Activated CD8-positive, alpha-beta T cell treated with anti-CD3 and anti-CD28 coated beads for 36 hours (primary cell): Measurements from ENCODE around the gene JAKMIP2. TPM values are rescaled to one million over a fixed set of nuclear protein-coding genes. Genes with fewer than 3 reads are reported as not detected.

Source experiments
- ATAC-seq: fragments of 200-7000 bp; cut with Tn5 transposase; one replicate; pipeline ENCODE4 v1.10.0; 2021; ENCODE audit warnings: mild to moderate bottlenecking, moderate library complexity
- CTCF ChIA-PET: fragments of 350-600 bp; sonication (Branson Sonifier 250); formaldehyde crosslinking; loops from one replicate; lab custom pipeline; 2021; ENCODE audit warnings: antibody characterized with exemption; lab: Charles Lee
- POLR2A ChIA-PET: fragments of 350-600 bp; sonication (Branson Sonifier 250); formaldehyde crosslinking; loops from one replicate; lab custom pipeline; 2021; ENCODE audit warnings: antibody characterized with exemption; lab: Charles Lee
- DNase-seq: peaks from one replicate; pipeline ENCODE4 v3.0.0-alpha.2; 2020
- H3K27ac Mint-ChIP-seq: one replicate; pipeline ENCODE4 v1.8.0; 2021; ENCODE audit warnings: mild to moderate bottlenecking, mixed read lengths
- H3K27me3 Mint-ChIP-seq: one replicate; pipeline ENCODE4 v1.8.0; 2021; ENCODE audit warnings: mixed read lengths
- H3K36me3 Mint-ChIP-seq: one replicate; pipeline ENCODE4 v1.8.0; 2021; ENCODE audit warnings: low read depth, mixed read lengths
- H3K4me1 Mint-ChIP-seq: one replicate; pipeline ENCODE4 v1.8.0; 2021; ENCODE audit warnings: low read depth, mixed read lengths
- H3K4me3 Mint-ChIP-seq: one replicate; pipeline ENCODE4 v1.8.0; 2021; ENCODE audit warnings: mild to moderate bottlenecking, moderate library complexity, mixed read lengths
- H3K9me3 Mint-ChIP-seq: one replicate; pipeline ENCODE4 v1.8.0; 2021; ENCODE audit warnings: mixed read lengths
- CTCF ChIP-seq: fragments of 200-600 bp; IDR thresholded peaks from one replicate; pipeline ENCODE4 v1.8.0; 2022; ENCODE audit warnings: antibody characterized with exemption, mild to moderate bottlenecking
- intact Hi-C: fragments of 100-400 bp; cut with micrococcal nuclease; formaldehyde crosslinking; loops from one replicate; pipeline ENCODE4 v1.10.0; 2022
- total RNA-seq, 2 experiments: library from RNA; stranded (reverse); gene quantifications; one replicate each; pipeline ENCODE4 v1.2.3, GENCODE V29; 2021

The JAKMIP2 gene
- total RNA-seq, 2 experiments from 2014 or later: 2.6 to 3.2 TPM

- DNase-seq (no peak), ATAC-seq (no peak)
- H3K4me1 Mint-ChIP-seq: no peaks in the 10 kb centered on the region
- H3K9me3 Mint-ChIP-seq: no peaks in the 10 kb centered on the region
- H3K27me3 Mint-ChIP-seq: no peaks in the 10 kb centered on the region
- H3K36me3 Mint-ChIP-seq: no peaks in the 10 kb centered on the region
- ChIA-PET POLR2A (no interaction called here), CTCF (interaction anchor here (1.9 to 2.4 kb wide), 2 partner anchors 190 to 224 kb away, joined by 6 to 10 read pairs; no protein-coding TSS in a partner anchor)
- H3K27ac Mint-ChIP-seq: no peak overlapping the region
- intact Hi-C loops: no loop called here
- no peak overlapping the region for H3K4me3 Mint-ChIP-seq
- TF ChIP-seq CTCF: no peak
Observed at GRCh38 chr5:147633173-147633572, 149.4 kb downstream of the JAKMIP2 start.

DNA sequence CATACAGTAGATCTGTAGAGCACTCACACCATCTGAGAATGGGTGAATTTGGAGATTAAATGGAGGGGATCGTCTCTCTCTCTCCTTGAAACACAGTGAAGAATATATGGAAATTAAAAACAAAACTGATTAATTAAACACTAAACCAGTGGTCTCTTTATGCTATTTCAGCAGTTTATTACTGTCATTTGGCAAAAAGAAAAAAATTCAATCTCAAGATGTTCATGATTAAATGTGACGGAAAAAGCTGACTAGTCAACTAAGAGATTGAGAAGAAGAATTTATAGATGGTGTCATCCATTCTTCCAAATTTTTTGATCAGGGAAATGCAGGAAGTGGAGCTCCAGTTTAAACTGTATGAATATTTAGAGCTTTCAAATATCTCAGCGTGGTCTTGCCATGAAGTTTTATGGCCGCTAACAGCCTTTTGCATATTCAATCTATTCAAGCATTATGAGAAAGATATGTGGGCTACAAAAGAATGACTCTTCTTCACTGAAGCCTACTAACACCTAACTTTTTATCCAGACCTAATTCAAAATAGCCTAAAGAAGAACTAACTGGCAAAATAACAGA, 151.0 kb downstream of the JAKMIP2 start:
- no peak overlapping the region for H3K27ac Mint-ChIP-seq
- POLR2A ChIA-PET: no interaction called here
- CTCF ChIA-PET: interaction anchor here (5.3 kb wide), 1 partner anchor 191 kb away, joined by 85 read pairs; no protein-coding TSS in a partner anchor
- ATAC-seq (no peak), DNase-seq (no peak)
- H3K9me3 Mint-ChIP-seq: no peaks in the 10 kb centered on the region
- H3K36me3 Mint-ChIP-seq: no peaks in the 10 kb centered on the region
- intact Hi-C loops: no loop called here
- no peak overlapping the region for H3K4me3 Mint-ChIP-seq
- no peaks in the 10 kb centered on the region for H3K27me3 Mint-ChIP-seq
- H3K4me1 Mint-ChIP-seq: no peaks in the 10 kb centered on the region
- TF ChIP-seq CTCF: no peak

DNA sequence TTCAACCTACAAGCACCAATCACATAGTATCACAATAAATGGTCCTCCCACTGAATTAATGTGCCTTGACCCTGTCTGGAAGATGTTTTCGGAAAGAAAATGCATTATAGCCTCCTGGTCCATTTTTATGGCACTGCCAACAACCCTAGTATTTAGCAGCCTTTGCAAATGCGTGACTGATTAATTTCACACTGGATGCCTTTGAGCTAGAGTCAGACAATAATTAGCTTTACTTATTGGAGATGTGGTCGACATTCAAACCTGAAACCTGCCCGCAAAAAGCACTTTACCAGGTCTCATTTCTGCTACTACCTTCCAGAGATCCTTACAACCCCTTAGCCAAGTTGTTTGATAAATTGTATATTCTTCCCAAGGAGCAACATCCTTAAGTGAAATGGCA, 153.3 kb downstream of the JAKMIP2 start:
- ChIA-PET CTCF (interaction anchor here (1.1 to 5.3 kb wide), 3 partner anchors 111 to 193 kb away, joined by 3 to 85 read pairs (median 7); no protein-coding TSS in a partner anchor), POLR2A (no interaction called here)
- Mint-ChIP-seq H3K4me1 (no peaks in the 10 kb centered on the region), H3K9me3 (no peaks in the 10 kb centered on the region), H3K36me3 (peaks cover 1% of the 10 kb centered on the region), H3K27me3 (no peaks in the 10 kb centered on the region), H3K4me3 (no peak overlapping the region), H3K27ac (no peak overlapping the region)
- intact Hi-C loops: no loop called here
- ATAC-seq (no peak), DNase-seq (no peak)
- no peak for TF ChIP-seq CTCF

DNA sequence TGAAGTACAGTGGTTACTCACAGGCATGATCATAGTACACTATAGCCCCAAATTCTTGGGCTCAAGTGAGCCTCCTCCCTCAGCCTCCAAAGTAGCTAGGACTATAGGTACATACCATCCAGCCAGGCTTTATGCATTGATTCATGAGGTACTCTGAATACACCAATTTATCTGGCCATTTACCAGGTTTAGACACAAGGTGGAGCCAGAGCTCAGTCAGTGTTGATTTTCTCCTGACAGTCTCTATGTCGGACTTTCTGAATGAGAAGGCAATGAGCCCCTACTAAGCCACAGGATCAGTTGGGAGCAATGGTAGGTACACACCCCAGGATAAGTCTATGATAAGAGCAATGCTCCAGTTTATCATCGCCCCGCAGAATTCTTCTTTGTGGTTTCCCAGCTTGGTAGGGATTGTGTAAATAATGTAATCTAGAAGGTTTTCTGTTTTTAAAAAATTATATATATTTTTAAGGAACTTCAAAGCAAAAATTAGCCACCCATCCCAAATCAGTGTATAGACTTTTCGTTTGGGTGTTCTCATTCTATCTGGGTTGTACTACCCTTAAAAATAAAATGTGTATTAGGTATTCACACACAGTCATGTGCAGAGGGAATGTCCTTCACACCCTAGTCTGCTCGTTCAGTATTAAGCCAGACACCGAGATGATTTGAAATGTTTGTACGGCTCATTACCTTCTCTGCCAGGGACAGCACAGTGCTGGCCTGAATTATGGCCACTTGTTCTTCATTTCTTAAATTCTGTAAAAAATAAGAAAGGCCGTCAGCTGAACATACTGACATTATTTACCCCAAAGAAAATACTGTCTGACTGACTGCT, 154.3 kb downstream of the JAKMIP2 start:
- peaks cover 1% of the 10 kb centered on the region for H3K36me3 Mint-ChIP-seq
- CTCF ChIA-PET: interaction anchor here (0.6 to 5.3 kb wide), 25 partner anchors 9 to 556 kb away, joined by 3 to 85 read pairs (median 4); partner anchors contain the start of gene JAKMIP2
- H3K27me3 Mint-ChIP-seq: no peaks in the 10 kb centered on the region
- intact Hi-C loops: loop anchor here (1.0 kb wide), 1 partner anchor 194 kb away; no protein-coding TSS in a partner anchor
- POLR2A ChIA-PET: interaction anchor here (0.7 kb wide), 1 partner anchor 195 kb away, joined by 4 read pairs; no protein-coding TSS in a partner anchor
- ATAC-seq (peak; percentile 94), DNase-seq (peak; percentile 74)
- H3K4me3 Mint-ChIP-seq: no peak overlapping the region
- H3K27ac Mint-ChIP-seq: no peak overlapping the region
- H3K9me3 Mint-ChIP-seq: no peaks in the 10 kb centered on the region
- TF ChIP-seq CTCF: peak; percentile 72
- no peaks in the 10 kb centered on the region for H3K4me1 Mint-ChIP-seq

DNA sequence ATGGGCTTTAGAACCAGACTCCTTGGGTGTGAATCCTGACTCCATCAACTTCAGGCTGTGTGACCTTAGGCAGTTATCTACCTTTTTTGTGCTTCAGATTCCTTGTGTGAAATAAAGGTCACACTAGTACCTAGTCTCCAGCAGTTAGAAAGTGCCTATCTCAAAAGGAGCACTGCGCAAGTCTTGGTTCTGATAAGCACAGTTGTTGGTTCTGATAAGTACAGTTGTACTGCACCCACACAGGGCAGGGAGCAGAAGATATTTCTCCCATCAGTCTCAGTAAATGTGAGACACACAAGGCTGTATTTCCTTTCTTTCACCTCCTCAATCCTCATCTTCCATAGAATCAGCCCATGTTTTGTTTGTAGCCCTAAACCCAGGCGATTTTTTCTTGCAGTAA, 156.1 kb downstream of the JAKMIP2 start:
- peaks cover 1% of the 10 kb centered on the region for H3K36me3 Mint-ChIP-seq
- ATAC-seq: no peak
- no peaks in the 10 kb centered on the region for H3K9me3 Mint-ChIP-seq
- no peaks in the 10 kb centered on the region for H3K27me3 Mint-ChIP-seq
- ChIA-PET POLR2A (no interaction called here), CTCF (interaction anchor here (0.8 to 5.3 kb wide), 2 partner anchors 193 to 196 kb away, joined by 3 to 85 read pairs; no protein-coding TSS in a partner anchor)
- intact Hi-C loops: no loop called here
- H3K4me1 Mint-ChIP-seq: no peaks in the 10 kb centered on the region
- no peak for DNase-seq
- TF ChIP-seq CTCF: no peak
- no peak overlapping the region for H3K4me3 Mint-ChIP-seq
- no peak overlapping the region for H3K27ac Mint-ChIP-seq
